Measurements from ENCODE around the gene PNKD. TPM values are rescaled to one million over a fixed set of nuclear protein-coding genes. Genes with fewer than 3 reads are reported as not detected.

PNKD gene
- total RNA-seq, 1 donor: 17.4 TPM

- TF ChIP-seq CTCF (IDR thresholded peaks at IDR 0.05; ENCODE audit: insufficient read depth, low read length): no peak
- H3K4me3 ChIP-seq (ENCODE audit: low read depth, low read length): no peak overlapping the region
- no peak for DNase-seq (ENCODE audit: low read depth)
These were observed 123.5 kb downstream of the PNKD start for GRCh38 chr2:218393750-218394290.

GRCh38 chr2:218394298-218395089 is 124.2 kb downstream of the PNKD start:
- no peak overlapping the region for H3K4me3 ChIP-seq (ENCODE audit: low read depth, low read length)
- no peak for DNase-seq (ENCODE audit: low read depth)
- TF ChIP-seq CTCF (IDR thresholded peaks at IDR 0.05; ENCODE audit: insufficient read depth, low read length): no peak

- no peak overlapping the region for H3K4me3 ChIP-seq (ENCODE audit: low read depth, low read length)
- DNase-seq (ENCODE audit: low read depth): no peak
- no peak for TF ChIP-seq CTCF (IDR thresholded peaks at IDR 0.05; ENCODE audit: insufficient read depth, low read length)
These were observed 124.7 kb downstream of the PNKD start for GRCh38 chr2:218395090-218395444.

GRCh38 chr2:218395456-218395825 is 125.1 kb downstream of the PNKD start:
- no peak for DNase-seq (ENCODE audit: low read depth)
- peak overlapping the region; percentile 58 for H3K4me3 ChIP-seq (ENCODE audit: low read depth, low read length)
- no peak for TF ChIP-seq CTCF (IDR thresholded peaks at IDR 0.05; ENCODE audit: insufficient read depth, low read length)

GRCh38 chr2:218395826-218396687 is 125.7 kb downstream of the PNKD start:
- H3K4me3 ChIP-seq (ENCODE audit: low read depth, low read length): peak overlapping the region; percentile 82
- peak; percentile 98 for DNase-seq (ENCODE audit: low read depth)
- peak; percentile 73 for TF ChIP-seq CTCF (IDR thresholded peaks at IDR 0.05; ENCODE audit: insufficient read depth, low read length)

Small RNA genes lying within 50 kb of the gene (small RNA-seq; reads per million reads assigned to genes)
- not detected for gene MIR6810

Other genes starting within 250 kb of the PNKD start
- gene RUFY4, start 201.3 kb upstream of the PNKD start, total RNA-seq (ENCODE audit: low replicate concordance): not detected in 2 replicates
- gene CXCR2, start 144.5 kb upstream of the PNKD start, total RNA-seq (ENCODE audit: low replicate concordance): not detected in 2 replicates
- not detected in 2 replicates for gene CXCR1, start 103.6 kb upstream of the PNKD start, total RNA-seq (ENCODE audit: low replicate concordance)
- gene ARPC2, start 53.3 kb upstream of the PNKD start, total RNA-seq (ENCODE audit: low replicate concordance): 121 and 368 TPM in 2 replicates
- 0.27 TPM in 1 of 2 replicates, not detected in the other for gene GPBAR1, start 9.5 kb upstream of the PNKD start, total RNA-seq (ENCODE audit: low replicate concordance)
- gene AAMP, start 382 bp upstream of the PNKD start, total RNA-seq (ENCODE audit: low replicate concordance): 64.4 and 262 TPM in 2 replicates
- gene TMBIM1, start 22.0 kb downstream of the PNKD start, total RNA-seq (ENCODE audit: low replicate concordance): 107 and 185 TPM in 2 replicates
- not detected in 2 replicates for gene CATIP, start 86.3 kb downstream of the PNKD start, total RNA-seq (ENCODE audit: low replicate concordance)
- 0.09 and 0.33 TPM in 2 replicates for gene SLC11A1, start 111.8 kb downstream of the PNKD start, total RNA-seq (ENCODE audit: low replicate concordance)
- gene CTDSP1, start 129.3 kb downstream of the PNKD start, total RNA-seq (ENCODE audit: low replicate concordance): 53.6 and 70.4 TPM in 2 replicates
- not detected in 2 replicates for gene VIL1, start 148.6 kb downstream of the PNKD start, total RNA-seq (ENCODE audit: low replicate concordance)

Data from fibroblast of the aortic adventitia (primary cell).